Activated T-helper 9 cell treated with anti-CD3 and anti-CD28 coated beads, Interleukin-2, amount 50 U/mL, for 16 hours (primary cell): ENCODE data around the gene NLRP11.
"Not testable (repeated sequence)": the region's sequence is repeated elsewhere in the genome, so short reads cannot be mapped to it uniquely, and the experiment has no call there.

Source experiments
- DNase-seq: peaks from one replicate; pipeline ENCODE4 v3.0.0-alpha.2; 2020; ENCODE audit warnings: low read depth

Gene NLRP11

GRCh38 chr19:55777528-55777927 is 54.3 kb downstream of the NLRP11 start:
- DNase-seq: no peak

GRCh38 chr19:55769632-55770031 is 62.2 kb downstream of the NLRP11 start:
- DNase-seq: not testable (repeated sequence)

GRCh38 chr19:55768818-55769217 is 63.0 kb downstream of the NLRP11 start, which contains the start of gene RFPL4AL1:
RFPL4AL1 (plus strand) TSS chr19:55769118; CDS start chr19:55771805, 2,687 bp downstream.
- DNase-seq: not testable (repeated sequence)

- DNase-seq: no peak
These were observed 65.3 kb downstream of the NLRP11 start for GRCh38 chr19:55766466-55766865.

GRCh38 chr19:55758797-55759196 is 73.0 kb downstream of the NLRP11 start, which contains the start of gene RFPL4A:
RFPL4A (plus strand) TSS chr19:55759097; CDS start chr19:55761801, 2,704 bp downstream.
- DNase-seq: not testable (repeated sequence)

- not testable (repeated sequence) for DNase-seq
These were observed 75.0 kb downstream of the NLRP11 start for GRCh38 chr19:55756808-55757207.

GRCh38 chr19:55753401-55753800 is 78.4 kb downstream of the NLRP11 start:
- DNase-seq: no peak

GRCh38 chr19:55750715-55751114 is 81.1 kb downstream of the NLRP11 start:
- no peak for DNase-seq

- no peak for DNase-seq
These were observed 93.5 kb downstream of the NLRP11 start, which contains the start of gene NLRP9 for GRCh38 chr19:55738302-55738701. NLRP9 (minus strand) TSS chr19:55738402; CDS start chr19:55738374, 28 bp downstream.
